Subcutaneous adipose tissue (tissue), 4 donors: ENCODE results near the gene SLIT3. TPM values are rescaled to one million over a fixed set of nuclear protein-coding genes. Genes with fewer than 3 reads are reported as not detected.

ENCODE experiments used
- CTCF ChIP-seq: fragments of 450-650 bp; IDR thresholded peaks from one replicate; pipeline ENCODE4 v1.5.1; 2016; ENCODE audit warnings: low read depth, mild to moderate bottlenecking, control low read depth, antibody characterized with exemption, moderate library complexity
- total RNA-seq, 4 donors: library from RNA; depleted of rRNA; stranded (reverse); fragments of >200 nt; gene quantifications; one replicate each; pipeline ENCODE4 v1.1.0, GENCODE V29; 2016

The SLIT3 gene
- total RNA-seq, 4 donors from 2014 or later = 48.1 to 163 (median 83.2) TPM

GRCh38 chr5:168663276-168664004 lies 637.5 kb downstream of the SLIT3 start:
- TF ChIP-seq CTCF = no peak

GRCh38 chr5:168661593-168662485 lies 639.1 kb downstream of the SLIT3 start:
- TF ChIP-seq CTCF = no peak

- TF ChIP-seq CTCF = no peak
These were observed 640.2 kb downstream of the SLIT3 start for GRCh38 chr5:168660691-168661090.

GRCh38 chr5:168659286-168659847 lies 641.6 kb downstream of the SLIT3 start:
- TF ChIP-seq CTCF = no peak

- TF ChIP-seq CTCF = no peak
These were observed 642.5 kb downstream of the SLIT3 start for GRCh38 chr5:168658394-168658793.

GRCh38 chr5:168656633-168657032 lies 644.3 kb downstream of the SLIT3 start:
- no peak for TF ChIP-seq CTCF

GRCh38 chr5:168655316-168655715 lies 645.6 kb downstream of the SLIT3 start:
- no peak for TF ChIP-seq CTCF
